Osteoblast (primary cell): ENCODE results near the gene UNC13D. TPM values are rescaled to one million over a fixed set of nuclear protein-coding genes. Genes with fewer than 3 reads are reported as not detected.

Source experiments
- DNase-seq: peaks from one replicate; pipeline ENCODE4 v3.0.0; 2011; ENCODE audit warnings: low spot score, mixed read lengths; ENCODE audit not compliant: insufficient read length; ENCODE audit errors: missing footprints
- H2AFZ ChIP-seq: 2 replicates; pipeline ENCODE4 v1.6.0; 2011; ENCODE audit warnings: mild to moderate bottlenecking, low read length
- H3K27ac ChIP-seq: 2 replicates; pipeline ENCODE4 v1.5.1; 2011; ENCODE audit warnings: mild to moderate bottlenecking, low read depth, low read length, moderate library complexity
- H3K27me3 ChIP-seq: 2 replicates; pipeline ENCODE4 v1.6.0; 2012; ENCODE audit warnings: mild to moderate bottlenecking, control low read depth, inconsistent platforms, low read length, moderate library complexity; ENCODE audit not compliant: insufficient read depth
- H3K36me3 ChIP-seq: 2 replicates; pipeline ENCODE4 v1.5.1; 2011; ENCODE audit warnings: mild to moderate bottlenecking, low read length, control low read depth, moderate library complexity; ENCODE audit not compliant: insufficient read depth
- H3K4me1 ChIP-seq: 2 replicates; pipeline ENCODE4 v1.5.1; 2011; ENCODE audit warnings: mild to moderate bottlenecking, low read length, control low read depth, moderate library complexity; ENCODE audit not compliant: insufficient read depth
- H3K4me2 ChIP-seq: 2 replicates; pipeline ENCODE4 v1.6.0; 2011; ENCODE audit warnings: mild to moderate bottlenecking, low read length; ENCODE audit not compliant: insufficient read depth
- H3K4me3 ChIP-seq: fragments of 200-600 bp; sonication (generic); 3 replicates; pipeline ENCODE4 v1.5.1; 2012; ENCODE audit warnings: mild to moderate bottlenecking, low read length, inconsistent platforms; ENCODE audit not compliant: insufficient read depth
- H3K79me2 ChIP-seq: 2 replicates; pipeline ENCODE4 v1.6.0; 2012; ENCODE audit warnings: mild to moderate bottlenecking, low read length, control low read depth, inconsistent platforms; ENCODE audit not compliant: insufficient read depth
- H3K9me3 ChIP-seq: 2 replicates; pipeline ENCODE4 v1.5.1; 2011; ENCODE audit warnings: low read depth, low read length, control low read depth
- H4K20me1 ChIP-seq: 2 replicates; pipeline ENCODE4 v1.6.0; 2012; ENCODE audit warnings: mild to moderate bottlenecking, low read length, control low read depth; ENCODE audit not compliant: insufficient read depth
- CTCF ChIP-seq: IDR thresholded peaks from 2 replicates; pipeline ENCODE4 v1.5.1; 2011; ENCODE audit warnings: mild to moderate bottlenecking, low read depth, low read length, moderate library complexity; ENCODE audit errors: extremely low read depth
- total RNA-seq: library from RNA; depleted of rRNA; stranded (reverse); fragments of >200 nt; gene quantifications from 2 replicates; pipeline ENCODE4 v1.2.3, GENCODE V29; 2012

The UNC13D gene
- total RNA-seq, 1 donor: 1.1 TPM

- no peak overlapping the region for H3K4me3 ChIP-seq
- no peaks in the 10 kb centered on the region for H3K9me3 ChIP-seq
- no peak overlapping the region for H3K27ac ChIP-seq
- no peaks in the 10 kb centered on the region for H3K27me3 ChIP-seq
- H3K36me3 ChIP-seq: peaks cover 8% of the 10 kb centered on the region
- H3K4me1 ChIP-seq: no peaks in the 10 kb centered on the region
- no peak for TF ChIP-seq CTCF
- H4K20me1 ChIP-seq: no peaks in the 10 kb centered on the region
- no peak overlapping the region for H3K4me2 ChIP-seq
- H2AFZ ChIP-seq: no peak overlapping the region
- peak; percentile 15 for DNase-seq
- no peaks in the 10 kb centered on the region for H3K79me2 ChIP-seq
These were observed 41.2 kb upstream of the UNC13D start for GRCh38 chr17:75885431-75885830.

GRCh38 chr17:75881678-75882454, 37.7 kb upstream of the UNC13D start:
- H3K79me2 ChIP-seq: no peaks in the 10 kb centered on the region
- peaks cover 6% of the 10 kb centered on the region for H3K27me3 ChIP-seq
- peak; percentile 10 for DNase-seq
- no peaks in the 10 kb centered on the region for H3K9me3 ChIP-seq
- H3K27ac ChIP-seq: no peak overlapping the region
- no peak overlapping the region for H3K4me2 ChIP-seq
- H3K36me3 ChIP-seq: no peaks in the 10 kb centered on the region
- TF ChIP-seq CTCF: no peak
- H3K4me1 ChIP-seq: peaks cover 7% of the 10 kb centered on the region
- H4K20me1 ChIP-seq: no peaks in the 10 kb centered on the region
- H3K4me3 ChIP-seq: no peak overlapping the region
- no peak overlapping the region for H2AFZ ChIP-seq

GRCh38 chr17:75880266-75880665, 36.1 kb upstream of the UNC13D start:
- Histone ChIP-seq H3K9me3 (no peaks in the 10 kb centered on the region), H3K79me2 (no peaks in the 10 kb centered on the region), H3K27ac (no peak overlapping the region), H3K4me1 (peaks cover 23% of the 10 kb centered on the region), H3K4me3 (no peak overlapping the region), H3K4me2 (no peak overlapping the region), H3K36me3 (no peaks in the 10 kb centered on the region), H2AFZ (no peak overlapping the region), H3K27me3 (peaks cover 6% of the 10 kb centered on the region), H4K20me1 (peaks cover 3% of the 10 kb centered on the region)
- no peak for TF ChIP-seq CTCF
- peak; percentile 48 for DNase-seq

GRCh38 chr17:75878174-75878998, 34.2 kb upstream of the UNC13D start, which contains the start of gene TRIM47:
TSS of gene TRIM47 (minus strand) at chr17:75878581. CDS start at chr17:75878548, 33 bp downstream.
- peak; percentile 94 for DNase-seq
- Histone ChIP-seq H3K4me1 (peaks cover 23% of the 10 kb centered on the region), H3K4me2 (peak within 1 kb of the TSS; percentile 86), H3K9me3 (no peaks in the 10 kb centered on the region), H3K79me2 (no peaks in the 10 kb centered on the region), H3K27me3 (peaks cover 6% of the 10 kb centered on the region), H3K36me3 (no peaks in the 10 kb centered on the region), H4K20me1 (peaks cover 3% of the 10 kb centered on the region), H2AFZ (peak within 1 kb of the TSS; percentile 80), H3K27ac (peak within 1 kb of the TSS; percentile 41), H3K4me3 (peak within 1 kb of the TSS; percentile 77)
- TF ChIP-seq CTCF: no peak
